Panc1 (cell line): ENCODE results near the gene SND1.

Experiments
- POLR2AphosphoS5 ChIP-seq: IDR thresholded peaks from 2 replicates; pipeline ENCODE4 v1.6.1; 2012; ENCODE audit warnings: mild to moderate bottlenecking, low read depth, low read length, moderate library complexity
- TF ChIP-seq, protein P1 (sequence below): fragments of 450-650 bp; IDR thresholded peaks from 2 replicates; pipeline ENCODE4 v1.5.1; 2017; ENCODE audit warnings: mild to moderate bottlenecking

DNA sequence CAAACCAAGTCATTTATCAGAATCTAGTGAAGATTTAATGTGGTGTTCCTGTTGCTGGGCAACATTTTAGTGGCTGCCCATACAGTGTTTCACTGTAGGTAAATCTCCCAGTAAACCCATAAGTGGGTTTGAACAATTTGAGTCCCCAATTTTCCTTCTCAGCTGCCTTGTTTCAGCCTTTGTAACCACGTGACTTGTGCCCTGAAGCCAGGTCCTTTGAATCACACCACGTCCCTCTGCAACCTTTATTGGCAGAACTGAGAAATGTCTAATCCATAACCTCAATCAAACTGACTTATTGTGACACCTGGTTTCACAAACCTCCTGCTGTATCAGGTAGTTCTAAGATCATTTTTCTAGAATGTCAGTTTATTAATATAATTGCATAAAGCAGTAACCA lies 30.1 kb downstream of the SND1 start:
- TF ChIP-seq, protein P1, sequence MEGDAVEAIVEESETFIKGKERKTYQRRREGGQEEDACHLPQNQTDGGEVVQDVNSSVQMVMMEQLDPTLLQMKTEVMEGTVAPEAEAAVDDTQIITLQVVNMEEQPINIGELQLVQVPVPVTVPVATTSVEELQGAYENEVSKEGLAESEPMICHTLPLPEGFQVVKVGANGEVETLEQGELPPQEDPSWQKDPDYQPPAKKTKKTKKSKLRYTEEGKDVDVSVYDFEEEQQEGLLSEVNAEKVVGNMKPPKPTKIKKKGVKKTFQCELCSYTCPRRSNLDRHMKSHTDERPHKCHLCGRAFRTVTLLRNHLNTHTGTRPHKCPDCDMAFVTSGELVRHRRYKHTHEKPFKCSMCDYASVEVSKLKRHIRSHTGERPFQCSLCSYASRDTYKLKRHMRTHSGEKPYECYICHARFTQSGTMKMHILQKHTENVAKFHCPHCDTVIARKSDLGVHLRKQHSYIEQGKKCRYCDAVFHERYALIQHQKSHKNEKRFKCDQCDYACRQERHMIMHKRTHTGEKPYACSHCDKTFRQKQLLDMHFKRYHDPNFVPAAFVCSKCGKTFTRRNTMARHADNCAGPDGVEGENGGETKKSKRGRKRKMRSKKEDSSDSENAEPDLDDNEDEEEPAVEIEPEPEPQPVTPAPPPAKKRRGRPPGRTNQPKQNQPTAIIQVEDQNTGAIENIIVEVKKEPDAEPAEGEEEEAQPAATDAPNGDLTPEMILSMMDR: no peak
- TF ChIP-seq POLR2AphosphoS5: no peak
